Ishikawa (cell line): ENCODE data around the gene TOMT.

Experiments
- CEBPB ChIP-seq: IDR thresholded peaks from 2 replicates; pipeline ENCODE4 v1.6.1; 2012
- CREB1 ChIP-seq: IDR thresholded peaks from 2 replicates; pipeline ENCODE4 v1.6.1; 2012; ENCODE audit warnings: low read depth
- RAD21 ChIP-seq: IDR thresholded peaks from 2 replicates; pipeline ENCODE4 v1.6.1; 2012; ENCODE audit warnings: low read depth
- YY1 ChIP-seq: IDR thresholded peaks from 2 replicates; pipeline ENCODE4 v1.6.1; 2012; ENCODE audit warnings: low read depth
- TF ChIP-seq, protein P1 (sequence below): IDR thresholded peaks from 2 replicates; pipeline ENCODE4 v1.6.1; 2012

DNA sequence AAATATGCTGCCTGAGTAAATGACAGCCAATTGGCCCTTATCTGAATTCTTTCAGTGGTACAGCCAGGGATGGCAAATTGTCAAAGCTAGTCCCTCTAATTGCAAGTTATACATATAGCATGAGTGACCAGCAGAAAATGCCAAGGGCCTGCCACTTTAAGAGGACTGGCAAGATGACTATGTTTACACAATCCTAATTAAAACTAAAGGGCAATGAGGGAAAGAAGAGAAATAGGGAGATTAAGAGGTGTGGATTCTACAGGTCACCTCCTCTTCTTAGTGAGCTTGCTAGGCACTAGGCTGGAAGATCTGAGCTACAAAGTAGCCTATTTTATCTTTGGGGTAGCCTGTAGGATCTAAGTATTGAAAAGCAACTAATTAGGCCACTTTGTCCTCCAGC, 38.9 kb upstream of the TOMT start:
- TF ChIP-seq CEBPB (no peak), RAD21 (no peak), YY1 (no peak), CREB1 (no peak)
- TF ChIP-seq, protein P1, sequence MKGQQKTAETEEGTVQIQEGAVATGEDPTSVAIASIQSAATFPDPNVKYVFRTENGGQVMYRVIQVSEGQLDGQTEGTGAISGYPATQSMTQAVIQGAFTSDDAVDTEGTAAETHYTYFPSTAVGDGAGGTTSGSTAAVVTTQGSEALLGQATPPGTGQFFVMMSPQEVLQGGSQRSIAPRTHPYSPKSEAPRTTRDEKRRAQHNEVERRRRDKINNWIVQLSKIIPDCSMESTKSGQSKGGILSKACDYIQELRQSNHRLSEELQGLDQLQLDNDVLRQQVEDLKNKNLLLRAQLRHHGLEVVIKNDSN = no peak
